ENCODE measurements around the gene PLXNB2. TPM values are rescaled to one million over a fixed set of nuclear protein-coding genes. Genes with fewer than 3 reads are reported as not detected.

The PLXNB2 gene
- total and polyA plus RNA-seq, 2 experiments from 2014 or later: 83.2 to 195 TPM

DNA sequence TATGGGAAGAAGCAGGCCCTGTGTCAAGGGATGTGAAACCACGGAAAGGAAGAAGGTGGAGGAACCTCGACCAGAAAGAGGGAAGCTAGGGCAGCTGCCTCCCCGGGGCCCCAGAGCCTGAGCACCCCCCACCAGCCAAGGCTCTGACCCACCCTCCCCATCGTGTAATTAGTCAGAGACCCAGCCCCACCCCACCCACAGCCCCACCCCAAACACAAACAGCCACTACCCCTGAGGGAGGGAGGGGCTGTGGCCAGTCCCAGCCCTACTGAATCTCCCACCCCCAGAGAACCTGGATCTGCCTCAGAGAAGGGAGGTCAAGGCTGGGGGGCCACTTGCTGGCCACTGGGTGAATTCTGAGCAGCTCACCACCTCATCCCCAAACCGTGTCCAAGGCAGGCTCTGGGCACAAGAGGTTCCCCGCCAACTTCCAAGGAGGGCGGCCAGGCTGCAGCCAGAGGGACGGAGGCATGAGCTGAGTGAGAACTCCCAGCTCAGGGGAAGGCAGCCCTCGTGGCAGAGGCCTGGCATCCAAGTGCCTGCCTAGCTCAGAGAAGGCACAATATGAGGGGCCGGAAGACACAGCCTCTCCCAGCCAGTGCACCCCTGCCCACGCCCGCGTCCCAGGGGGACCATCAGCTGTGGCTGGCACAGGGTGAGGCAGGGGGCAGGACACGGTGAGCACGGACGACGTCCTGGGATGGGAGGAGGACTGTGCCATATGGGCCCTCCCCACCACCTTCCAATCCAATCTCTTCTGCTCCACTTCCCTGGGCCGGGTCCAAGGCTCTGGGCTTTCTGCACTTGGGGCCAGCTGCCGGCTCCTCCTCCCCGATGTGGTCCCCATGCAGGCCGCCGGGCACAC is 2.7 kb downstream of the PLXNB2 start:
- no peaks in the 10 kb centered on the region for H3K9me3 ChIP-seq (ENCODE audit: low read depth)
- peak in 1 of 2 donors; percentile 51 for DNase-seq (ENCODE audit: low read depth in 1 of 2, low spot score in 1 of 2)
- no peaks in the 10 kb centered on the region for H3K27me3 ChIP-seq
- H3K27ac ChIP-seq: peak overlapping the region; percentile 84
- H3K36me3 ChIP-seq: no peaks in the 10 kb centered on the region
- TF ChIP-seq CTCF (IDR thresholded peaks at IDR 0.05; ENCODE audit: low read depth, low read length): no peak
- H3K4me3 ChIP-seq: no peak overlapping the region
- peaks cover 64% of the 10 kb centered on the region for H3K4me1 ChIP-seq (ENCODE audit: low read depth)

GRCh38 chr22:50303848-50304527 is 3.5 kb downstream of the PLXNB2 start:
- peak in 1 of 2 donors; percentile 49 for DNase-seq (ENCODE audit: low read depth in 1 of 2, low spot score in 1 of 2)
- Histone ChIP-seq H3K9me3 (ENCODE audit: low read depth) (no peaks in the 10 kb centered on the region), H3K36me3 (no peaks in the 10 kb centered on the region), H3K27me3 (no peaks in the 10 kb centered on the region), H3K27ac (peak overlapping the region; percentile 84), H3K4me3 (no peak overlapping the region), H3K4me1 (ENCODE audit: low read depth) (peaks cover 68% of the 10 kb centered on the region)
- no peak for TF ChIP-seq CTCF (IDR thresholded peaks at IDR 0.05; ENCODE audit: low read depth, low read length)

- H3K27me3 ChIP-seq: no peaks in the 10 kb centered on the region
- no peaks in the 10 kb centered on the region for H3K9me3 ChIP-seq (ENCODE audit: low read depth)
- H3K4me1 ChIP-seq (ENCODE audit: low read depth): peaks cover 63% of the 10 kb centered on the region
- TF ChIP-seq CTCF (IDR thresholded peaks at IDR 0.05; ENCODE audit: low read depth, low read length): no peak
- no peaks in the 10 kb centered on the region for H3K36me3 ChIP-seq
- DNase-seq (ENCODE audit: low read depth in 1 of 2, low spot score in 1 of 2): no peak
- peak overlapping the region; percentile 84 for H3K27ac ChIP-seq
- H3K4me3 ChIP-seq: no peak overlapping the region
These were observed 4.0 kb downstream of the PLXNB2 start for GRCh38 chr22:50303515-50303847.

DNA sequence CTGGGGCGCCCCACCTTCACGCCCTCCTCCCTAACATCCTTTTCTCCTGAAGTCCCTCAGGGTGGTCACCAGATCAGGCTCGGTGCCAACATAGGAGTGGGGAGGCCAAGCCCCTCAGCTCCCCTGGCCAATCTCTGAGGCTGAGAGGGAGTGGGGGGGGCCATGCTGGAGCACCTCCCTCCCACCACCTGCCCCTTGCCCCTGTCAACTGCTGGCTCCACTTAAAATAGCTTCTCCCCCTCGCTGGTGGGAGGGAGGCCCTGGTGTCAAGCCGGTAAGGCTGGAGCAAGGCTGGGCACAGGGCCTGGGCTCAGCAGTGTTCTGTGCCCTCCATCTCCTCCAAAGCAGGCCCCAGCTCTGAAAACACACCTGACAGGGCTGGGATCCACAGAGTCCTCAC is 4.9 kb downstream of the PLXNB2 start:
- TF ChIP-seq CTCF (IDR thresholded peaks at IDR 0.05; ENCODE audit: low read depth, low read length): no peak
- DNase-seq (ENCODE audit: low read depth in 1 of 2, low spot score in 1 of 2): peak in 1 of 2 donors; percentile 91
- Histone ChIP-seq H3K27ac (peak overlapping the region; percentile 84), H3K4me3 (no peak overlapping the region), H3K9me3 (ENCODE audit: low read depth) (no peaks in the 10 kb centered on the region), H3K27me3 (no peaks in the 10 kb centered on the region), H3K36me3 (no peaks in the 10 kb centered on the region), H3K4me1 (ENCODE audit: low read depth) (peaks cover 57% of the 10 kb centered on the region)

GRCh38 chr22:50302041-50302541 is 5.4 kb downstream of the PLXNB2 start:
- H3K27me3 ChIP-seq: no peaks in the 10 kb centered on the region
- DNase-seq (ENCODE audit: low read depth in 1 of 2, low spot score in 1 of 2): peak in 1 of 2 donors; percentile 29
- peaks cover 57% of the 10 kb centered on the region for H3K4me1 ChIP-seq (ENCODE audit: low read depth)
- no peaks in the 10 kb centered on the region for H3K36me3 ChIP-seq
- H3K27ac ChIP-seq: peak overlapping the region; percentile 61
- H3K9me3 ChIP-seq (ENCODE audit: low read depth): no peaks in the 10 kb centered on the region
- no peak for TF ChIP-seq CTCF (IDR thresholded peaks at IDR 0.05; ENCODE audit: low read depth, low read length)
- H3K4me3 ChIP-seq: no peak overlapping the region

Measured in cardiac muscle cell (in vitro differentiated cells and primary cell).